Activated T-helper 1 cell treated with anti-CD3 and anti-CD28 coated beads, Interleukin-12 subunit alpha, Interleukin-12 subunit beta, Interleukin-2, Interleukin-4 antibody, amounts not matched to agents 30 ng/mL and 10 ng/mL and 1 ng/mL, durations not matched to agents 14 hours and 24 hours and 36 hours (primary cell): Measurements from ENCODE around the gene KDM4C. TPM values are rescaled to one million over a fixed set of nuclear protein-coding genes. Genes with fewer than 3 reads are reported as not detected.
"Not testable (repeated sequence)": the region's sequence is repeated elsewhere in the genome, so short reads cannot be mapped to it uniquely, and the experiment has no call there.

Experiments
- DNase-seq: peaks from one replicate; pipeline ENCODE4 v3.0.0; 2021; ENCODE audit warnings: low spot score
- H3K27ac Mint-ChIP-seq: one replicate; pipeline ENCODE4 v1.8.0; 2021; ENCODE audit warnings: mild to moderate bottlenecking, mixed read lengths
- H3K27me3 Mint-ChIP-seq: one replicate; pipeline ENCODE4 v1.8.0; 2022; ENCODE audit warnings: mild to moderate bottlenecking, moderate library complexity, mixed read lengths; ENCODE audit not compliant: insufficient read depth
- H3K36me3 Mint-ChIP-seq: one replicate; pipeline ENCODE4 v1.8.0; 2021; ENCODE audit warnings: low read depth, mixed read lengths
- H3K4me1 Mint-ChIP-seq: one replicate; pipeline ENCODE4 v1.8.0; 2021; ENCODE audit warnings: low read depth, mixed read lengths
- H3K4me3 Mint-ChIP-seq: one replicate; pipeline ENCODE4 v1.8.0; 2021; ENCODE audit warnings: mild to moderate bottlenecking, moderate library complexity, mixed read lengths
- H3K9me3 Mint-ChIP-seq: one replicate; pipeline ENCODE4 v1.8.0; 2021; ENCODE audit warnings: mixed read lengths
- intact Hi-C: fragments of 100-400 bp; cut with micrococcal nuclease; formaldehyde crosslinking; loops from one replicate; pipeline ENCODE4 v1.15.1; 2024
- total RNA-seq: library from RNA; stranded (reverse); gene quantifications from 2 replicates; pipeline ENCODE4 v1.2.3, GENCODE V29; 2022

Gene KDM4C
- total RNA-seq, 1 donor from 2014 or later: 35.9 TPM

GRCh38 chr9:6766606-6767005, 8.8 kb downstream of the KDM4C start:
- Mint-ChIP-seq H3K27me3 (no peaks in the 10 kb centered on the region), H3K4me1 (peaks cover 31% of the 10 kb centered on the region), H3K27ac (no peak overlapping the region), H3K9me3 (peaks cover 5% of the 10 kb centered on the region), H3K4me3 (no peak overlapping the region), H3K36me3 (peaks cover 15% of the 10 kb centered on the region)
- intact Hi-C loops: no loop called here
- DNase-seq: no peak

- H3K4me3 Mint-ChIP-seq, DNase-seq, H3K27ac Mint-ChIP-seq, H3K9me3 Mint-ChIP-seq, H3K36me3 Mint-ChIP-seq, H3K27me3 Mint-ChIP-seq, intact Hi-C loops: not testable (repeated sequence)
- peaks cover 24% of the 10 kb centered on the region for H3K4me1 Mint-ChIP-seq
Observed at GRCh38 chr9:6768587-6768986, 10.8 kb downstream of the KDM4C start.

GRCh38 chr9:6771722-6772121, 13.9 kb downstream of the KDM4C start:
- no peak for DNase-seq
- Mint-ChIP-seq H3K27me3 (no peaks in the 10 kb centered on the region), H3K4me3 (no peak overlapping the region), H3K36me3 (peaks cover 5% of the 10 kb centered on the region), H3K27ac (no peak overlapping the region), H3K4me1 (peaks cover 6% of the 10 kb centered on the region), H3K9me3 (no peaks in the 10 kb centered on the region)
- intact Hi-C loops: no loop called here

GRCh38 chr9:6777213-6777902, 19.6 kb downstream of the KDM4C start:
- Mint-ChIP-seq H3K4me3 (no peak overlapping the region), H3K4me1 (peaks cover 26% of the 10 kb centered on the region), H3K36me3 (peaks cover 10% of the 10 kb centered on the region), H3K27me3 (no peaks in the 10 kb centered on the region), H3K9me3 (no peaks in the 10 kb centered on the region), H3K27ac (no peak overlapping the region)
- no peak for DNase-seq
- intact Hi-C loops: no loop called here

GRCh38 chr9:6779417-6780241, 21.9 kb downstream of the KDM4C start:
- peaks cover 10% of the 10 kb centered on the region for H3K36me3 Mint-ChIP-seq
- intact Hi-C loops: no loop called here
- no peaks in the 10 kb centered on the region for H3K9me3 Mint-ChIP-seq
- H3K4me3 Mint-ChIP-seq: no peak overlapping the region
- no peak for DNase-seq
- H3K27ac Mint-ChIP-seq: no peak overlapping the region
- peaks cover 42% of the 10 kb centered on the region for H3K4me1 Mint-ChIP-seq
- H3K27me3 Mint-ChIP-seq: no peaks in the 10 kb centered on the region

- H3K9me3 Mint-ChIP-seq: no peaks in the 10 kb centered on the region
- no peak overlapping the region for H3K4me3 Mint-ChIP-seq
- DNase-seq: no peak
- H3K27ac Mint-ChIP-seq: no peak overlapping the region
- H3K36me3 Mint-ChIP-seq: peaks cover 7% of the 10 kb centered on the region
- H3K4me1 Mint-ChIP-seq: peaks cover 42% of the 10 kb centered on the region
- intact Hi-C loops: no loop called here
- H3K27me3 Mint-ChIP-seq: no peaks in the 10 kb centered on the region
Observed at GRCh38 chr9:6780690-6781089, 22.9 kb downstream of the KDM4C start.

- peaks cover 42% of the 10 kb centered on the region for H3K4me1 Mint-ChIP-seq
- intact Hi-C loops: no loop called here
- no peaks in the 10 kb centered on the region for H3K27me3 Mint-ChIP-seq
- H3K36me3 Mint-ChIP-seq: peaks cover 6% of the 10 kb centered on the region
- H3K27ac Mint-ChIP-seq: no peak overlapping the region
- DNase-seq: no peak
- H3K9me3 Mint-ChIP-seq: no peaks in the 10 kb centered on the region
- H3K4me3 Mint-ChIP-seq: no peak overlapping the region
Observed at GRCh38 chr9:6781476-6781875, 23.7 kb downstream of the KDM4C start.

- Mint-ChIP-seq H3K9me3 (no peaks in the 10 kb centered on the region), H3K4me1 (peaks cover 35% of the 10 kb centered on the region), H3K36me3 (peaks cover 3% of the 10 kb centered on the region), H3K27ac (no peak overlapping the region), H3K4me3 (no peak overlapping the region), H3K27me3 (no peaks in the 10 kb centered on the region)
- intact Hi-C loops: no loop called here
- DNase-seq: no peak
Observed at GRCh38 chr9:6782345-6782744, 24.6 kb downstream of the KDM4C start.

GRCh38 chr9:6782981-6783380, 25.2 kb downstream of the KDM4C start:
- DNase-seq: no peak
- Mint-ChIP-seq H3K4me1 (peaks cover 32% of the 10 kb centered on the region), H3K4me3 (no peak overlapping the region), H3K9me3 (no peaks in the 10 kb centered on the region), H3K27ac (no peak overlapping the region), H3K36me3 (no peaks in the 10 kb centered on the region), H3K27me3 (no peaks in the 10 kb centered on the region)
- intact Hi-C loops: no loop called here

- intact Hi-C loops: no loop called here
- Mint-ChIP-seq H3K4me3 (no peak overlapping the region), H3K27me3 (no peaks in the 10 kb centered on the region), H3K9me3 (no peaks in the 10 kb centered on the region), H3K36me3 (no peaks in the 10 kb centered on the region), H3K4me1 (peaks cover 40% of the 10 kb centered on the region), H3K27ac (peak overlapping the region; percentile 3)
- no peak for DNase-seq
Observed at GRCh38 chr9:6783753-6784152, 26.0 kb downstream of the KDM4C start.

- H3K27me3 Mint-ChIP-seq: no peaks in the 10 kb centered on the region
- intact Hi-C loops: no loop called here
- no peak overlapping the region for H3K27ac Mint-ChIP-seq
- no peaks in the 10 kb centered on the region for H3K36me3 Mint-ChIP-seq
- no peak for DNase-seq
- peaks cover 36% of the 10 kb centered on the region for H3K4me1 Mint-ChIP-seq
- H3K4me3 Mint-ChIP-seq: no peak overlapping the region
- no peaks in the 10 kb centered on the region for H3K9me3 Mint-ChIP-seq
Observed at GRCh38 chr9:6785682-6786081, 27.9 kb downstream of the KDM4C start.

- H3K36me3 Mint-ChIP-seq: peaks cover 3% of the 10 kb centered on the region
- DNase-seq: no peak
- H3K9me3 Mint-ChIP-seq: no peaks in the 10 kb centered on the region
- intact Hi-C loops: no loop called here
- H3K4me1 Mint-ChIP-seq: peaks cover 21% of the 10 kb centered on the region
- no peak overlapping the region for H3K4me3 Mint-ChIP-seq
- H3K27me3 Mint-ChIP-seq: no peaks in the 10 kb centered on the region
- H3K27ac Mint-ChIP-seq: no peak overlapping the region
Observed at GRCh38 chr9:6787793-6788161, 30.0 kb downstream of the KDM4C start.

GRCh38 chr9:6788162-6789016, 30.6 kb downstream of the KDM4C start:
- Mint-ChIP-seq H3K4me1 (peaks cover 15% of the 10 kb centered on the region), H3K9me3 (no peaks in the 10 kb centered on the region), H3K4me3 (no peak overlapping the region), H3K36me3 (peaks cover 8% of the 10 kb centered on the region), H3K27me3 (no peaks in the 10 kb centered on the region), H3K27ac (no peak overlapping the region)
- DNase-seq: no peak
- intact Hi-C loops: no loop called here
